COLO668 (cell line): ENCODE results near the gene CEP112.

Experiments used
- DNase-seq: peaks from one replicate; lab custom pipeline; 2025; ENCODE audit not compliant: unreplicated experiment; lab: John Stamatoyannopoulos, UW

CEP112 gene

GRCh38 chr17:65893692-65894279, 298.1 kb downstream of the CEP112 start:
- DNase-seq = no peak

- DNase-seq = no peak
Observed at GRCh38 chr17:65892912-65893377, 299.0 kb downstream of the CEP112 start.

GRCh38 chr17:65891231-65891735, 300.6 kb downstream of the CEP112 start:
- no peak for DNase-seq

- DNase-seq = no peak
Observed at GRCh38 chr17:65888649-65889048, 303.3 kb downstream of the CEP112 start.

- DNase-seq = no peak
Observed at GRCh38 chr17:65886315-65887245, 305.4 kb downstream of the CEP112 start.

GRCh38 chr17:65885541-65886312, 306.2 kb downstream of the CEP112 start:
- DNase-seq = no peak

GRCh38 chr17:65876985-65877384, 314.9 kb downstream of the CEP112 start:
- DNase-seq = no peak

- DNase-seq = no peak
Observed at GRCh38 chr17:65868881-65869280, 323.1 kb downstream of the CEP112 start.

- DNase-seq = no peak
Observed at GRCh38 chr17:65867014-65867413, 324.9 kb downstream of the CEP112 start.

- no peak for DNase-seq
Observed at GRCh38 chr17:65865715-65866425, 326.1 kb downstream of the CEP112 start.

- DNase-seq = no peak
Observed at GRCh38 chr17:65864394-65864793, 327.5 kb downstream of the CEP112 start.

GRCh38 chr17:65857718-65858117, 334.2 kb downstream of the CEP112 start:
- no peak for DNase-seq

- DNase-seq = no peak
Observed at GRCh38 chr17:65856865-65857264, 335.1 kb downstream of the CEP112 start.

GRCh38 chr17:65855675-65856074, 336.3 kb downstream of the CEP112 start:
- DNase-seq = no peak

- no peak for DNase-seq
Observed at GRCh38 chr17:65855245-65855644, 336.7 kb downstream of the CEP112 start.

- DNase-seq = no peak
Observed at GRCh38 chr17:65853816-65854215, 338.1 kb downstream of the CEP112 start.

GRCh38 chr17:65852911-65853310, 339.0 kb downstream of the CEP112 start:
- DNase-seq = no peak

- DNase-seq = no peak
Observed at GRCh38 chr17:65851965-65852736, 339.8 kb downstream of the CEP112 start.

- no peak for DNase-seq
Observed at GRCh38 chr17:65850486-65850885, 341.4 kb downstream of the CEP112 start.

GRCh38 chr17:65848751-65849150, 343.2 kb downstream of the CEP112 start:
- DNase-seq = no peak
